Measurements from ENCODE around the gene SLCO4A1.
"Not testable (repeated sequence)": the region's sequence is repeated elsewhere in the genome, so short reads cannot be mapped to it uniquely, and the experiment has no call there.

Gene SLCO4A1

DNA sequence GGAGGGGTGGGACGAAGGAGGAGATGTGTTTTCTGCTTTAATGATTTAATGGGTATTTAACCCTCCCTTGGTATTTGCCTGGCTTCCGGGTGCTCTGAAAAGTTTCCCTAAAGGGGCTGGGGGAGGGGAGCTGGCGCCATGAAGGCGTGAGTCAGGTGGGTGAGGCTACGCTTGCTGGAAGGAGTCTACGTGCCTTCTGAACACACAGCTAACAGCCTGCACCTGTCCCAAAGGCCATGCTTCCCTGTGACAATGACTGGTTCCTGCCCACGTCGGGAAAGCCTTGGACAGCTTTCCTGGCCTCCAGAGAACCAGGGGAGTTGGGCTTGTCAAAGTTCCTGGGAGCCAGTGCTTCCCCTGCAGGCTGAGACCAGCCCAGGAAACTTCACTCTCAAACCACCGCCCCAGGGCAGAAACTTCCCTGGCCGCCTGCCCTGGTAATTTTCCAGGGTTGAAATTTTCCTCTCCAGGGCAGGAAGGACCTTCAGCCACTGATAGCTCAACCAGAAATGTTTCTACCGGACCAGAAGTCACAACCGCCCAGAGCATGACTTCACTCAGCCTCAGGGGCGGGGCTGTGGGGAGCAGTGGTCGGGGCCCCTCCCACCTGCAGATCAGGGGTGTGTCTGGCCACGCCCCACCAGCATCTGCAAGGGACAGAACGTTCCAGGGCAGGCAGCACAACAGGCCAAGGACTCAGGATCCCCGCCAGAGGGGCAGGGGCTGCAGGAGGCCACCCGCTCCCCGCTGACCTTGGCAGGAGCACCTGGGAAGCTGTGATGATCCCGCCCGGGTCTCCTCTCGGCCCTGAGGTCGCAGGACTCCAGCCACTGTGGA, 18.6 kb upstream of the SLCO4A1 start:
- DNase-seq = no peak

- DNase-seq = no peak
These were observed 18.0 kb upstream of the SLCO4A1 start for GRCh38 chr20:62624325-62624690.

- DNase-seq = no peak
These were observed 17.4 kb upstream of the SLCO4A1 start for GRCh38 chr20:62624719-62625453.

DNA sequence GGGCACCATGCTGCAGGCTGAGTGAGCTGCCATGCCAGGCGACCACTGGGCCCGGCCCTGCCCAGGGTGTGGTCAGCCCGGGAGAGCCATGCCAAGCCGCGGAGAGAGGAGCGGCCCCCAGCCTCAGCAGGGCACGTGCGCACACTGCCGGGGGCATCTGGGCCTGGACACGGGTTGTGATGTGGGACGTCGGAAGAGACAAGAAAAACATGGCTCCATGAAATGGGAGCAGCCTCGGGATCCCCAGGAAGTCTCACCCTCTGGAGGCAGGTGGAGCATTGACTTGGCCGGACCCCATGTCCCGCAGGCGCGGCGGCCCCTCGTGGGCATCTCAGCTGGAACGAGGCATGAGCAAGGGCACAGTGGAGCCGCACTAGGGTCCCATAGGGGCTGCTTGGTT, 16.8 kb upstream of the SLCO4A1 start:
- DNase-seq = no peak

- no peak for DNase-seq
These were observed 16.3 kb upstream of the SLCO4A1 start for GRCh38 chr20:62625921-62626547.

GRCh38 chr20:62627425-62627824, 14.9 kb upstream of the SLCO4A1 start:
- DNase-seq = not testable (repeated sequence)

DNA sequence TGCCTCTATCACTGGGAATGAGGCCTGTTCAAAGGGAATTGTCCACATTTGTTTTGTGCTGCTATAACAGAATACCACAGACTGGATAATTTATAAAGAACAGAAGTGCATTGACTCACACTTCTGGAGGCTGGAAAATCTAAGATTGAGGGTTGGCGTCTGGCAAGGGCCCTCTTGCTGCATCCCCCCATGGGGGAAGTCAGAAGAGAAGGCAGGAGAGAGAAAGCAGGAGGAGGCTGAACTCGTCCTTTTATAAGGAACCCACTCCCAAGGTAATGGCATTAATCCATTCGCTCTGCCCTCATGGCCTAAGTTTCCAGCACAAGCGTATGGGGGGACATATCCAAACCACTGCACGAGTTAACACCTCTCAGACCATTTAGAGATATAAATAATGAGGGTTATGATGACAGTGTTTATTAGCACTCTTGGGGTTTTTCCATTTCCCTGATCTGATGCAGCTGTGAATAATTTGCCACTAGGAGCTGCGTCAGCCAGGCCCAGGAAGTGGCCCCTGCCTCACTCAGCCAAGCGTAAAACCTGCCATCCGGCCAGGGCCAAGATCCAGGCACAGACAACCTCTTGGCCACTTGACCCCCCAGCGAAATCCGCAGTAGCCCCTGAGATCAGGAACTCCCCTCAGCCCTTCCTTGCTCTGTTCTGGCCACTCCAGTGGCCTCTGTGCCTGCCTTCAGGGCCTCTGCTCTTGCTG, 14.2 kb upstream of the SLCO4A1 start:
- DNase-seq = no peak

DNA sequence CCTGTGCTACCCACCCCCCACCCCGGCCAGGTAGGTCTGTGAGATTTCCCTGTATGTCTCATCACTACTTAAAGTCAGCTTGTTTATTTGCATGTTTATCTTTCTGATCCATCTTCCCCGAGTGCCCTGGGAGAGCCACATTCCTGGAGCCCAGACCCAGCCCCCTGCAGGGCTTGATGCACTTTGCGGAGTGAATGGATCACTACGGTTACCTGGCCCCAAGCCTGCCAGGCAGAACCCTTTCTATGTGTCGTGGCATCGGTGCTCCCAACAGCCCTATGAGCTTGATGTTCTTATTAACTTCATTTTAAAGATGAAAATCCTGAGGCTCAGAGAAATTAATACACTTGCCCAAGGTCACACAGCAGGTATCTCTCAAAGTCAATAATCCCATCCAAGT, 13.6 kb upstream of the SLCO4A1 start:
- DNase-seq = no peak

GRCh38 chr20:62629864-62630470, 12.3 kb upstream of the SLCO4A1 start:
- DNase-seq = no peak

- no peak for DNase-seq
These were observed 10.7 kb upstream of the SLCO4A1 start for GRCh38 chr20:62631336-62632308.

DNA sequence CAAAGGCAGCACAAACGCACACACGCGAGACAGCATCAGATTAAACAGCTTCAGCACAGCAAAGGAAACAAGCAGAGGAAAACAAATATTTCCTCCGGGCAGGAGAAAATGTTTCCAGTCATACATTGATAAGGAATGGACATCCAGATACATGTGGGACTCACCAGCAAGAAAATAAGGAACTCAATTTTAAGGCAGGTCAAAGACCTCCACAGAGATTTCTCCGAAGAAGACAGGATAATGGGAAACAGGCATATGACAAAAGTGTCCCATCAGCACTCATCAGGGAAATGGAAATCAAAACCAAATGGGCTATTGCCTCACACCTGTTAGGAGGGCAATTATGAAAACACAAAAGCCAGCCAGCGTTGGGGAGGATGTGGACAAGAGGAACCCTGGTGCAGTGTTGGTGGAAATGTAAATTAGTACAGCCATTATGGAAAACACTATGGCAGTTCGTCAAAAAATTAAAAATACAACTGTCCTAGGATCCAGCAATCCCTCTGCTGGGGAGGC, 9.7 kb upstream of the SLCO4A1 start:
- no peak for DNase-seq

DNA sequence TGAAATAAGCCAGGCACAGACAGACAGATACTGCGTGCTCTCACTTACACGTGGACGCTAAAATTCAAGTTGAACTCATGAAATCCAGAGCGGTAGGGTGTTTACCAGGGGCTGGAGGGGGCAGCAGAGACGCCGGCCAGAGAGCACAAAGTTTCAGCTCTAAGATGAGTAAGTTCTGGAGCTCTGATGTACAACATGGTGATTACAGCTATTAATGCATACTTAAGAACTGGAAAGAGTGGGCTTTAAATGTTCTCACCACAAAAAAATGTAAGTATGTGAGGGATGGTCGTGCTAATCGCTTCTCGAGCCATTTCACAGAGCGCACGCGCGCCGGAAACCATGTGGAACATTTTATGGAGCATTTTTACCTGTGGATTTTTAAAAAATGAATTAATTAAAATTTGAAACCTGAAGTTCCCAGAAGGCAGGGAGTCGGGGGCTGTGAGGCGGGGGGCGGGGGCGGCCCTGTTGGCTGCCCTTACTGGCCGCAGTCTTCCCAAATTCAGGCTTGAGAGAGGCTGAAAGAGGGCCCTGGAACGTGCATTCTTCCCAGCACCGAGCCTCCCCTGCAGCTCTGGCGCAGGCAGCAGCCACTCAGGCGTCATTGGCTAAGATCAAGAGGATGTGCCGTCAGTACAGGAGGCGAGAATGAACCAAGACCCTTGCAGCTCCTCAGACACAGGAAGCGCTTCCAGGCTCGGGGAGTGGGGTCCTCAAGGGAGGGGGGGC, 8.5 kb upstream of the SLCO4A1 start:
- DNase-seq = no peak

GRCh38 chr20:62634330-62634967, 7.9 kb upstream of the SLCO4A1 start:
- no peak for DNase-seq

DNA sequence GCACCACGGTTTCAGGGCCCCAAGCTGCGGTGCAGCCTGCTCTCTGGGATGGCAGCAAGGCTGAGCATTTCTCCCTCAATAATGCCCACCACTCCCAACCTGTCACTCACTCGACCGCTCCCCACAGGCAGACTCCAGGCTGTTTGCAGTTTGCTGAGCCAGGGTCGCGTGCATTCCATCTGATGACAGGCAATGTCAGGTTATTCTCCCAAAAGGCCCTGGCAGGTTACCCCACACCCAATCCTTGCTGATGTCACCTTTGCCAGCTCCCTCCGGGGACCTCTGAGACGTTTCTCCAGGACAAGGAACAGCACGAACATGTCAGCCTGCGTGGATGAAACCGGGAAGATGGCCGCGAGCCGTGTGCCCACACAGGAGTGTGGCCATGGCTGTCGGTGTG, 7.1 kb upstream of the SLCO4A1 start:
- DNase-seq = no peak

DNA sequence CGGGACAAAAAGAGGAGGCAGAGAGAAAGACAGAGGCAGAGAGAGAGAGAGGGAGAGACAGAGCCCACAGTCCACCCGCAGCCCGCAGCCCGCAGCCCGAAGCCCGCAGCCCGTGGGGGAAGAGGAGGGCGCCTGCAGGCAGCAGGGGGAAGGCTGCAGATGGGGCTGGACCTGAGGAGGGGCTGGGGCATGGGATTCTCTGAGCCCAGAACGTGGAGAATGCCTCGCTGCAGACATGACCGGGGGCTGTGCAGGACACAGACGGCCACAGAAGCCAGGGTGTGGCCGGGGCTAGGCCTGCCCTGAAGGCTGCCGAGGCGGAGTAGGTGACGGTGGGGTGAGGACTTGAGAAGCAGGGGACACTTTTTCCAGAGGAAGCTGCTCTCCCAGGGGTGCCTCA, 6.5 kb upstream of the SLCO4A1 start:
- DNase-seq = no peak

DNA sequence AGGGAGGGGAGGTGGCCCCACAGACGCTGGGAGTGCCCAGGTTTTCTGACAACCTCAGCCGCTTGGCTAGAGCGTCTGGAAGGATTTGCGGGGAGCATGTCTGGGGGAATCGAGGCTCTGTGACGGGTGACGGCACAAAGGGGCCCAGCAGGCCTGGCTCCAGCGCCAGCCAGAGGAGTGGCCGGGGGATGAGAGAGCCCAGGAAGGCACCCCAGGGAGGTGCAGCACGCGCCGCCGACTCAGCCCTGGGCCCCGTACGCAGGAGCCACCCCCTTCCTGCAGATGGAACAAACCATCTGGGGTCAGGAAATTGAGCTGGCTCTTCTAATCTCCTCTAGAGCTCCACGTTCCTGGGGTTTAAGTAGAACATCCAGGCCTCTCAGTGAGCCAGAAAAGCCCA, 5.9 kb upstream of the SLCO4A1 start:
- DNase-seq = no peak

DNA sequence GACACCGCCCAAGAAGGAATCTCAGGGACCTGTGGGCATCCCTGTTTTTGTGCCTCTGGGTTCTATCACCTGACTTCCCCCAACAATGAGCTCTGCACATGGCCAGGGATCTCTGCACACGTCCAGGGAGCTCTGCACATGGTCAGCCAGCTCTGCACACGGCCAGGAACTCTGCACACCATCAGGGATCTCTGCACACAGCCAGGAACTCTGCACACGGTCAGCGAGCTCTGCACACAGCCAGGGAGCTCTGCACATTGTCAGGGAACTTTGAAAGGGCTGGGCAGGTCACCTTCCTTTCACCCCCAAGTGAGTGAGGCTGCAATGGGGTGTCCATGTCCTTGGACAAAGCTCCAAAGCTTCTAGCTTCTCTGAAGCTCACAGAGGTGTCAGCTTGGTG, 5.2 kb upstream of the SLCO4A1 start:
- DNase-seq = no peak

DNA sequence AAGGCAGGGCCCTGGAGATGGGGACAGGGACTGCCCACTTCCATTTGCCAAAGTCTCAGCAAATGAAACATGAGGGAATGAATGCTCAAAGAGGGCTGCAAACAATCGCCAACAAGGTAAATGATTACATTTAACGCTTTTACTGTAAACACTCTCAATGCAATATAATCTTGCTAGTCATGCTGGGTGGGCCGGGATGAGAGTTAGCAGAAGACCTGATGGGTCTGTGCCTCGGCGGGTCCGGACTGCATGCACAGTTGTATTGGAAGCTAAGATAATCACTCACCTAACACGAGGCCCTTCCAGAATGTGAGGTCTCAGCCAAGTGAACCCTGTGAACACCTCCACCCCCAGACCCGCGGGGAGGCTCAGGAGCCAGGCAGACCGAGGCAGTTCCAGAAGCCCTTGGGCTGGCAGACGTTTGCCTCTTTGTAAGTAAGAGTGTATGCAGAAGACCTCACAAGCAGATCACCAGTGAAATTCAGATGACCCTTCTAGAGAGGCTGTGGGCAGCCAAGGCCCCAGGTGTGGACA, 4.7 kb upstream of the SLCO4A1 start:
- no peak for DNase-seq

- DNase-seq = no peak
These were observed 4.2 kb upstream of the SLCO4A1 start for GRCh38 chr20:62638055-62638570.

Measured in NCI-H2029 treated with DMSO at 0.1 percent for 48 hours (cell line).